ENCODE results near the gene FAM107A. TPM values are rescaled to one million over a fixed set of nuclear protein-coding genes. Genes with fewer than 3 reads are reported as not detected.

Gene FAM107A
- total and polyA plus RNA-seq, 2 of the 13 experiments (the other 11 are each of a cell fraction or from before 2014, with no cell fraction given): not detected

DNA sequence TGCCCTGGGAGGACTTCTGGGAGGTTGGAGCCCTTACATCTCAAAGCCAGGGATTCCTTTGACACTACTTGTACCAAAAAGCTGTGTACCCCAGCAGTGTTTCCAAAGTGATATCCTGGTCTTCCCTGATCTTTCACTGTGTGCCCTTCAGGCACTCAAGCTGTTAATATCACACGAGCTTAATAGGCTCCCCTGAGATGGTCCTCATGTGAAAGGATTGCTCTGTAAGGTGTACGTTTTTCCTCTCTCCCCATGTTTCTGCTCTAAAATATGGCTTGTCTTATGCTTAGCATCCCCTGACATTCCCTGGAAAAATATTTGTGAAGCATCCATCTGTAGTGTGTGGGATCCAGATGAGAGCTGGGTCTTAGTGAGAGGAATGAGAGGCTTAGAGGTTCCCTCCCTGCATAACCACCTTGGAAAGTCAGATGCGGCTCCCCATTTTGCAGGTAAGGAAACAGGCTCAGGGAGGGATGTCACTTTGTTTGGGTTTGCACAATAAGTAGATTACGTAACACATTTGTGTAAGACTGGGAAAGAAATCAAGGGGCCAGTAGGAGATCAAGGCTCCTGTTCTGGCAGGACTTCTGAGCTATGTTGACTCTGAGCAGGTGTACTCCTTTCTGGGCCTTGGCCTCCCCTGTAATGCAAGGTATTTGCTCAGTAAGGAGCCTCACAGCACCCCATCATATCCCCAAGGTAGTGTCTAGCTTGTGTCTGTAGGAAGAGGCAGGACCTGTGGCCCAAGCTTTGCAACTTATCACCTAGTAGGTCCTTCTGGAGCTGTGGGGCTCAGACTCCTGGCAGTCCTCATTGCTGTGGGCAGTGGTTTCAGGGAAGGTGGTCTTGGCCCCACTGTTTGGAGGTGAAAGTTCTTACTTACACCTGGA lies 39.5 kb downstream of the FAM107A start (continued):
- TF ChIP-seq ZNF670 (CRISPR knock-in tag; IDR thresholded peaks at IDR 0.05; ENCODE audit: borderline replicate concordance) (no peak), RARA (CRISPR knock-in tag; IDR thresholded peaks at IDR 0.05) (peak; percentile 33; the same call in 1 of the 2 replicates), FOXO1 (CRISPR knock-in tag; IDR thresholded peaks at IDR 0.05) (no peak), GZF1 (CRISPR knock-in tag; IDR thresholded peaks at IDR 0.05) (no peak), NR2C2 (CRISPR knock-in tag; IDR thresholded peaks at IDR 0.05; ENCODE audit: borderline replicate concordance) (no peak), TOPORS (CRISPR knock-in tag; IDR thresholded peaks at IDR 0.05) (peak; percentile 79; the same call in 1 of the 2 replicates), SOX6 (IDR thresholded peaks at IDR 0.05) (no peak), SOX6 (CRISPR knock-in tag; IDR thresholded peaks at IDR 0.05) (peak; percentile 55), SOX13 (IDR thresholded peaks at IDR 0.05) (no peak), SOX13 (CRISPR knock-in tag; conservative IDR thresholded peaks at IDR 0.05 in 1 of 2, IDR thresholded peaks at IDR 0.05 in 1 of 2) (peak in 1 of 2 experiments; percentile 67; a peak in 2 of 4 replicates), ZSCAN22 (CRISPR knock-in tag; IDR thresholded peaks at IDR 0.05) (no peak), ZBTB34 (CRISPR knock-in tag; IDR thresholded peaks at IDR 0.05) (0 out of 2 replicates have a peak, but pooled peaks have one; percentile 22), SRSF1 (optimal IDR thresholded peaks at IDR 0.05; ENCODE audit: low read depth, low read length) (no peak), FOXA1 (IDR thresholded peaks at IDR 0.05) (no peak), FOXA1 (CRISPR knock-in tag; IDR thresholded peaks at IDR 0.05) (no peak), POLR2AphosphoS5 (IDR thresholded peaks at IDR 0.05; ENCODE audit: low read depth, low read length) (0 out of 2 replicates have a peak, but pooled peaks have one; percentile 1), ZNF724P (CRISPR knock-in tag; IDR thresholded peaks at IDR 0.05; ENCODE audit: borderline replicate concordance) (no peak), TCF7L2 (IDR thresholded peaks at IDR 0.05; ENCODE audit: low read depth, low read length) (no peak), ZNF609 (CRISPR knock-in tag; IDR thresholded peaks at IDR 0.05; ENCODE audit: borderline replicate concordance) (no peak), KDM5B (CRISPR knock-in tag; IDR thresholded peaks at IDR 0.05; ENCODE audit: borderline replicate concordance) (no peak), ZEB1 (IDR thresholded peaks at IDR 0.05; ENCODE audit: insufficient replicate concordance, low read depth) (peak; percentile 33), ZC3H13 (CRISPR knock-in tag; IDR thresholded peaks at IDR 0.05) (no peak), GMEB1 (CRISPR knock-in tag; IDR thresholded peaks at IDR 0.05; ENCODE audit: borderline replicate concordance) (no peak)

Measured in HepG2 (cell line).